ENCODE data around the gene BCL6B.

Gene BCL6B

DNA sequence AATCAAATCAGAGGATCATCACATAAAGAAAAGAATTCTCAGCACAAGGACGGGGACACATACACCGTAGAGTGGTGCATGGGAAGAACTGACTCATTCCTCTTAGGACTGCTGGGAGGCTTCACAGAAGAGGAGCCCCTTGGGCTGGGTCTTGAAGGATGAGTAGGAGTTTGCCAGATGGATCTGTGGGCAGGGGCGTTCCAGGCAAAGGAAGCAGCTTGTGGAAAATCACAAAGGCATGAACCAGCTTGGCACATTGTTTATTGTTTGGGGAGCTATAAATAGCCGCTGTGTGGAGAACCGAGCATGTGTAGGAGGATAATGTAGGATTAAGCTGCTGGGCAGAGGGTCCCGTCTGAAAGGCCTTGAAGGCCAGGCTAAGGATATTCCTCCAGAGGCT is 26.1 kb downstream of the BCL6B start:
- no peak for TF ChIP-seq TAF1 (IDR thresholded peaks at IDR 0.05; ENCODE audit: low read depth)
- no peak for TF ChIP-seq EGR1 (IDR thresholded peaks at IDR 0.05)
- no peak for TF ChIP-seq CREB1 (IDR thresholded peaks at IDR 0.05; ENCODE audit: low read depth)
- TF ChIP-seq RAD21 (IDR thresholded peaks at IDR 0.05; ENCODE audit: low read depth) = no peak

DNA sequence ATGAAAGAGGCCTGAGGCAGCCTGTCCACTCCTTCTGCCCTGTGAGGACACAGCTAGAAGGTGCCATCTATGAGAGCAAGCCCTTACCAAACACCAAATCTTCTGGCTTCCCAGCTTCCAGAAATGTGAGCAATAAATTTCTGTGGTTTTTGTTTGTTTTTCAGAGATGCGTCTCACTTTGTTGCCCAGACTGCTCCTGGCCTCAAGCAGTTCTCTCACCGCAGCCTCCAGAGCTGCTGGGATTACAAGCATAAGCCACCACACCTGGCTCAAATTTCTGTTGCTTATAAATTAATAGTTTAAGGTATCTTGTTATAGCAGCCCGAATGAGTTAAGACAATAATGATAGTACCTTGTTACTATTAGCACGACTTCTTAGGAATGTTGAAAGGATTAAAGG is 33.5 kb downstream of the BCL6B start:
- TF ChIP-seq TCF12 (IDR thresholded peaks at IDR 0.05; ENCODE audit: low read depth) = no peak

DNA sequence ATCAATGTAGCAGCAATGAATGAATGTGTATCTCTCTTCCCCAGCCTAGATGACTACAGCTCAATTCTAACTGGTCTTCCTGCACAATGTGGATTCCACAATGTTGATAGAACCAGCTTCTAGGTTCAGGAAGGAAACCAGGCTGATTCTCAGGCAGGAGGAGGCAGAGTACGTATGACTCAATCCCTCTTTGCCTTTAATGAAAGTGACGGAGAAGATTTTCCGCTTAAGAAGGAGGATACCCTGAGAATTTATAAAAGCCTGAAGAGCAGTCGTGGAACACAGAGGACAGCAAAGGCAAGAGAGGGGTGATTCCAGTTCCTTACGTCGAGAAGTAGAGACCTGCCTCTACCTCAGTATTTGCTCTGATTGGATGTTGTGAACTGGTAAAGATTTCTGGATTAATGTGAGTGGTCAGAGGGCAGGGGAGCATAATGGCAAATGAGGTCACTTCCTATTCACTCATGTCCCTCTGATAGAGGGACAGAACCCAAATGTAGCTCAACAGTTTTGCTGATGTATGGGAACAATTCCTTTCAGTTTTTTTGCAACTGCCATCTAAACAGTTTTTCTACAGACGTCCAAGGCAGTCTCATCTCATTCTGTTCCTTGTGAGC is 36.1 kb downstream of the BCL6B start:
- TF ChIP-seq EGR1 (IDR thresholded peaks at IDR 0.05) = no peak
- TF ChIP-seq TEAD4 (IDR thresholded peaks at IDR 0.05) = no peak
- no peak for TF ChIP-seq FOXM1 (IDR thresholded peaks at IDR 0.05; ENCODE audit: borderline replicate concordance, low read depth)
- TF ChIP-seq, protein P1, sequence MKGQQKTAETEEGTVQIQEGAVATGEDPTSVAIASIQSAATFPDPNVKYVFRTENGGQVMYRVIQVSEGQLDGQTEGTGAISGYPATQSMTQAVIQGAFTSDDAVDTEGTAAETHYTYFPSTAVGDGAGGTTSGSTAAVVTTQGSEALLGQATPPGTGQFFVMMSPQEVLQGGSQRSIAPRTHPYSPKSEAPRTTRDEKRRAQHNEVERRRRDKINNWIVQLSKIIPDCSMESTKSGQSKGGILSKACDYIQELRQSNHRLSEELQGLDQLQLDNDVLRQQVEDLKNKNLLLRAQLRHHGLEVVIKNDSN (IDR thresholded peaks at IDR 0.05) = no peak
- no peak for TF ChIP-seq RAD21 (IDR thresholded peaks at IDR 0.05; ENCODE audit: low read depth)
- TF ChIP-seq NFIC (IDR thresholded peaks at IDR 0.05) = no peak
- TF ChIP-seq CEBPB (IDR thresholded peaks at IDR 0.05) = no peak
- no peak for TF ChIP-seq CREB1 (IDR thresholded peaks at IDR 0.05; ENCODE audit: low read depth)
- TF ChIP-seq, protein P2, sequence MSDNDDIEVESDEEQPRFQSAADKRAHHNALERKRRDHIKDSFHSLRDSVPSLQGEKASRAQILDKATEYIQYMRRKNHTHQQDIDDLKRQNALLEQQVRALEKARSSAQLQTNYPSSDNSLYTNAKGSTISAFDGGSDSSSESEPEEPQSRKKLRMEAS (IDR thresholded peaks at IDR 0.05) = no peak
- TF ChIP-seq TCF12 (IDR thresholded peaks at IDR 0.05; ENCODE audit: low read depth) = no peak
- TF ChIP-seq YY1 (IDR thresholded peaks at IDR 0.05; ENCODE audit: low read depth) = no peak
- TF ChIP-seq, protein P3, sequence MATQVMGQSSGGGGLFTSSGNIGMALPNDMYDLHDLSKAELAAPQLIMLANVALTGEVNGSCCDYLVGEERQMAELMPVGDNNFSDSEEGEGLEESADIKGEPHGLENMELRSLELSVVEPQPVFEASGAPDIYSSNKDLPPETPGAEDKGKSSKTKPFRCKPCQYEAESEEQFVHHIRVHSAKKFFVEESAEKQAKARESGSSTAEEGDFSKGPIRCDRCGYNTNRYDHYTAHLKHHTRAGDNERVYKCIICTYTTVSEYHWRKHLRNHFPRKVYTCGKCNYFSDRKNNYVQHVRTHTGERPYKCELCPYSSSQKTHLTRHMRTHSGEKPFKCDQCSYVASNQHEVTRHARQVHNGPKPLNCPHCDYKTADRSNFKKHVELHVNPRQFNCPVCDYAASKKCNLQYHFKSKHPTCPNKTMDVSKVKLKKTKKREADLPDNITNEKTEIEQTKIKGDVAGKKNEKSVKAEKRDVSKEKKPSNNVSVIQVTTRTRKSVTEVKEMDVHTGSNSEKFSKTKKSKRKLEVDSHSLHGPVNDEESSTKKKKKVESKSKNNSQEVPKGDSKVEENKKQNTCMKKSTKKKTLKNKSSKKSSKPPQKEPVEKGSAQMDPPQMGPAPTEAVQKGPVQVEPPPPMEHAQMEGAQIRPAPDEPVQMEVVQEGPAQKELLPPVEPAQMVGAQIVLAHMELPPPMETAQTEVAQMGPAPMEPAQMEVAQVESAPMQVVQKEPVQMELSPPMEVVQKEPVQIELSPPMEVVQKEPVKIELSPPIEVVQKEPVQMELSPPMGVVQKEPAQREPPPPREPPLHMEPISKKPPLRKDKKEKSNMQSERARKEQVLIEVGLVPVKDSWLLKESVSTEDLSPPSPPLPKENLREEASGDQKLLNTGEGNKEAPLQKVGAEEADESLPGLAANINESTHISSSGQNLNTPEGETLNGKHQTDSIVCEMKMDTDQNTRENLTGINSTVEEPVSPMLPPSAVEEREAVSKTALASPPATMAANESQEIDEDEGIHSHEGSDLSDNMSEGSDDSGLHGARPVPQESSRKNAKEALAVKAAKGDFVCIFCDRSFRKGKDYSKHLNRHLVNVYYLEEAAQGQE (IDR thresholded peaks at IDR 0.05; ENCODE audit: low read depth) = no peak
- TF ChIP-seq EP300 (IDR thresholded peaks at IDR 0.05; ENCODE audit: borderline replicate concordance) = no peak
- TF ChIP-seq ZBTB7A (IDR thresholded peaks at IDR 0.05; ENCODE audit: low read depth) = no peak
- no peak for TF ChIP-seq TAF1 (IDR thresholded peaks at IDR 0.05; ENCODE audit: low read depth)

DNA sequence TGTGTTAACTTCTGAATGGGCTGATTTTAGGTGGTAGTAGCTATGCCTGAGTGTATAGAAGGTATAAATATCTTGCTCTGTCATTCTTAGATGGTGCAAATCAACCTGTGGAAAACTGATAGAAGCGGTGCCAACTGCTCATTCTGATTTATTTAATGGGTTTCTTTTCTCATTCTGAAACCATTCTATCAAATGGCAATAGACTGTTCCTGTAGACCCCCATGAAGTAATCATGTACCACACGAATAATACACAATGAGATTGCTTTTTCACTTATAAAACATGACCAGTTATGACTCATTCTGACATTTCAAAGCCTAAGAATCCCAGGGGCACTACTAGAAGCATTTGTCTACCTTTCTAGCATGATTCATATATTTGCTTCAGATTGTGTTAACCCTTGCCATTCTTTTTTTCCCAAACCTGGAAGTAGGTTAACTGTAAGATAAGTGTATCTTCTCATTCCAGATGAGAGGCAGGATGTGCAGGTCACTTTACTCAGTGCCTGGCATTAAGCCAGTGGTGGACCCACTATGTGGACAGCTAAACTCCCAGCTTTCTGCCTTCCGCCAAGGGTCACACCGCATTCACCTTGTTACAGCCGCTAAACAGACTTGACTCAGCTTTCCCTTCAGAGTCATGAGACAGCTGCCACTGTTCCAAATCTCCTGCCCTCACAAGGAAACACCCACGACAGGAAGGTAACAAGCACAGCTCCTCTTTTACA is 37.5 kb downstream of the BCL6B start:
- TF ChIP-seq TEAD4 (IDR thresholded peaks at IDR 0.05) (0 out of 2 replicates have a peak, but pooled peaks have one; percentile 4), TCF12 (IDR thresholded peaks at IDR 0.05; ENCODE audit: low read depth) (no peak)

DNA sequence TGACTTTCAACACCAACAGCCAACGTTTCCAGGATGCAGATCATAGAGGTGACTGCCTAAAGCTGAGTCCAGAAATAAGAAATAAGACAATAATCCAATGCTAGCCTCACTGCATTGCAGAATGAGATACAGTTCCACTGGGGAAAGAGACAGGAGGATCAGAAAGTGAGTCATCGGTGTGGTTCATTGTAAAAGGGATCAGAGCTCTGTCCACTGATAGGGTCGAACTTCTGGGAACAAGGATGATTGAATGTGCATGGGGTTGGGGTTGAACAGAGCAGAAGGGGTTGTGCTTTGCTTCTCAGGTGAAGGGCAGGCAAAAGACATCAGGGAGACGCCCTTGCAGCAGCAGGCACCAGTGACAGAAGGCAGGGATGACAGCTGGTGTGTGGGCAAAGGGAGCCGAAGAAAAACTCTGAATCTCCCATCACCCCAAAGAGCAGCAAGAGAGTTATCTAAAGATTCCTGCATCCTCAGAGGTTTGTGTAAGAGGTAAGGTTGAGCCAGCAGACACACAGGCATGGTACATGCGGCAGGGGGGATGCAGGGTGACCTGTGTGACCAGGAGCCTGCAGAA is 40.8 kb downstream of the BCL6B start:
- TF ChIP-seq NFIC (IDR thresholded peaks at IDR 0.05) = no peak
- no peak for TF ChIP-seq ZBTB7A (IDR thresholded peaks at IDR 0.05; ENCODE audit: low read depth)
- TF ChIP-seq, protein P1 (IDR thresholded peaks at IDR 0.05) = no peak
- no peak for TF ChIP-seq TCF12 (IDR thresholded peaks at IDR 0.05; ENCODE audit: low read depth)
- no peak for TF ChIP-seq EGR1 (IDR thresholded peaks at IDR 0.05)
- TF ChIP-seq TEAD4 (IDR thresholded peaks at IDR 0.05) = no peak
- no peak for TF ChIP-seq TAF1 (IDR thresholded peaks at IDR 0.05; ENCODE audit: low read depth)
- no peak for TF ChIP-seq CREB1 (IDR thresholded peaks at IDR 0.05; ENCODE audit: low read depth)
- TF ChIP-seq RAD21 (IDR thresholded peaks at IDR 0.05; ENCODE audit: low read depth) = no peak
- TF ChIP-seq, protein P3 (IDR thresholded peaks at IDR 0.05; ENCODE audit: low read depth) = no peak
- TF ChIP-seq, protein P2 (IDR thresholded peaks at IDR 0.05) = no peak
- no peak for TF ChIP-seq FOXM1 (IDR thresholded peaks at IDR 0.05; ENCODE audit: borderline replicate concordance, low read depth)
- TF ChIP-seq CEBPB (IDR thresholded peaks at IDR 0.05) = no peak
- no peak for TF ChIP-seq YY1 (IDR thresholded peaks at IDR 0.05; ENCODE audit: low read depth)

DNA sequence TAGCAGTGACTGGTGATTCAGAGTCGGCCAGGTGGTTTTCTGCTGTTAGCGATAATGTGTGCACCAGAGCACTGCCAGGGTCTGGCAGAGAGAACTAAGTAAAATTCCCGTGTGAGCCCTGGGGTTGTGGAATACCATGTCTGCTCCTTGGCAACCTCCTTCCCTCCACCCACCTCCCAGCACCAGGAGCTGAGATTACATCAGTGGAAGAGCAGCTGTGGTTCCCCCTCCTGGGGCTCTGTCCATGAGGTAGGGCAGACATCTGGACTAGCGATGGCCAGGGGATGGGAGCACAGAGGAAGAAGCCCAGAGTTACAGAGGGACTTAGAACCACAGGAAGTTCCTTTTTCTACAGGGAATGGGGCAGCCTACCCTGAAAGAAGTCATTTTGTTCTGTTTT is 41.4 kb downstream of the BCL6B start:
- TF ChIP-seq, protein P1 (IDR thresholded peaks at IDR 0.05) = no peak
- TF ChIP-seq RAD21 (IDR thresholded peaks at IDR 0.05; ENCODE audit: low read depth) (no peak), TAF1 (IDR thresholded peaks at IDR 0.05; ENCODE audit: low read depth) (no peak), FOXM1 (IDR thresholded peaks at IDR 0.05; ENCODE audit: borderline replicate concordance, low read depth) (no peak), EP300 (IDR thresholded peaks at IDR 0.05; ENCODE audit: borderline replicate concordance) (no peak), EGR1 (IDR thresholded peaks at IDR 0.05) (no peak), CREB1 (IDR thresholded peaks at IDR 0.05; ENCODE audit: low read depth) (no peak), TEAD4 (IDR thresholded peaks at IDR 0.05) (no peak), TCF12 (IDR thresholded peaks at IDR 0.05; ENCODE audit: low read depth) (no peak), CEBPB (IDR thresholded peaks at IDR 0.05) (no peak), ZBTB7A (IDR thresholded peaks at IDR 0.05; ENCODE audit: low read depth) (no peak), YY1 (IDR thresholded peaks at IDR 0.05; ENCODE audit: low read depth) (no peak), NFIC (IDR thresholded peaks at IDR 0.05) (no peak)
- TF ChIP-seq, protein P2 (IDR thresholded peaks at IDR 0.05) = no peak
- TF ChIP-seq, protein P3 (IDR thresholded peaks at IDR 0.05; ENCODE audit: low read depth) = no peak

Data from Ishikawa (cell line).